Measurements from ENCODE around the gene PDK4.
A peak's percentile ranks its signal among the peaks of the same experiment; 100 is the strongest.
"Not testable (repeated sequence)": the region's sequence is repeated elsewhere in the genome, so short reads cannot be mapped to it uniquely, and the experiment has no call there.

PDK4 gene

GRCh38 chr7:95556777-95557176, 39.5 kb downstream of the PDK4 start:
- Histone ChIP-seq H3K27me3 (replicated peaks) (no peaks in the 10 kb centered on the region), H3K27ac (no peak overlapping the region), H3K36me3 (replicated peaks) (no peaks in the 10 kb centered on the region), H3K4me3 (ENCODE audit: low read depth, low read length) (no peak overlapping the region)
- no peak for TF ChIP-seq CTCF (IDR thresholded peaks at IDR 0.05; ENCODE audit: low read depth, low read length, missing control alignments)
- no peak for DNase-seq
- in situ Hi-C loops (cut with HindIII; ENCODE audit: low pct_ligation_motif_present, low sequenced_read_pairs) = no loop called here

- H3K27me3 ChIP-seq (replicated peaks) = no peaks in the 10 kb centered on the region
- no peak for DNase-seq
- no peaks in the 10 kb centered on the region for H3K36me3 ChIP-seq (replicated peaks)
- H3K4me3 ChIP-seq (ENCODE audit: low read depth, low read length) = no peak overlapping the region
- TF ChIP-seq CTCF (IDR thresholded peaks at IDR 0.05; ENCODE audit: low read depth, low read length, missing control alignments) = no peak
- in situ Hi-C loops (cut with HindIII; ENCODE audit: low pct_ligation_motif_present, low sequenced_read_pairs) = no loop called here
- H3K27ac ChIP-seq = no peak overlapping the region
Observed at GRCh38 chr7:95553939-95554338, 42.4 kb downstream of the PDK4 start.

- H3K27me3 ChIP-seq (replicated peaks); DNase-seq; in situ Hi-C loops (cut with HindIII; ENCODE audit: low pct_ligation_motif_present, low sequenced_read_pairs): not testable (repeated sequence)
Observed at GRCh38 chr7:95552010-95552926, 44.0 kb downstream of the PDK4 start.

GRCh38 chr7:95550546-95550945, 45.8 kb downstream of the PDK4 start:
- in situ Hi-C loops (cut with HindIII; ENCODE audit: low pct_ligation_motif_present, low sequenced_read_pairs) = no loop called here
- H3K4me3 ChIP-seq (ENCODE audit: low read depth, low read length) = no peak overlapping the region

More at GRCh38 chr7:95552010-95552926, 44.0 kb downstream of the PDK4 start:
- not testable (repeated sequence) for H3K36me3 ChIP-seq (replicated peaks); H3K4me3 ChIP-seq (ENCODE audit: low read depth, low read length); H3K27ac ChIP-seq

GRCh38 chr7:95549818-95550529, 46.3 kb downstream of the PDK4 start:
- no peak for TF ChIP-seq CTCF (IDR thresholded peaks at IDR 0.05; ENCODE audit: low read depth, low read length, missing control alignments)
- H3K36me3 ChIP-seq (replicated peaks) = no peaks in the 10 kb centered on the region
- DNase-seq = peak; percentile 95
- no peaks in the 10 kb centered on the region for H3K27me3 ChIP-seq (replicated peaks)
- peak overlapping the region; percentile 76 for H3K27ac ChIP-seq
- no peak overlapping the region for H3K4me3 ChIP-seq (ENCODE audit: low read depth, low read length)
- in situ Hi-C loops (cut with HindIII; ENCODE audit: low pct_ligation_motif_present, low sequenced_read_pairs) = no loop called here

More at GRCh38 chr7:95550546-95550945, 45.8 kb downstream of the PDK4 start:
- DNase-seq = no peak
- H3K36me3 ChIP-seq (replicated peaks) = no peaks in the 10 kb centered on the region
- no peak for TF ChIP-seq CTCF (IDR thresholded peaks at IDR 0.05; ENCODE audit: low read depth, low read length, missing control alignments)
- H3K27ac ChIP-seq = peak overlapping the region; percentile 76
- H3K27me3 ChIP-seq (replicated peaks) = no peaks in the 10 kb centered on the region

Measured in brain microvascular endothelial cell (primary cell).